Stomach (tissue), 9 donors: ENCODE results near the gene SMIM38. TPM values are rescaled to one million over a fixed set of nuclear protein-coding genes. Genes with fewer than 3 reads are reported as not detected.

Experiments used
- DNase-seq, 2 donors: peaks; one replicate each; pipeline versions ENCODE4 v3.0.0 to v3.0.0-alpha.2; 2013 to 2019
- H3K27ac ChIP-seq, 5 donors: fragments of 200-600 bp in 4 of 5; sonication (generic) in 4 of 5; one replicate each; pipeline ENCODE4 v1.5.1; 2013 to 2019; ENCODE audit warnings: mild to moderate bottlenecking in 1 of 5, moderate library complexity in 1 of 5
- H3K27me3 ChIP-seq, 3 donors: fragments of 200-600 bp; sonication (generic); one replicate each; pipeline ENCODE4 v1.5.1; 2017 to 2019; ENCODE audit warnings: mixed run types in 1 of 3
- H3K36me3 ChIP-seq, 4 donors: fragments of 200-600 bp; sonication (generic); 1 replicate in 3 of 4; 2 replicates in 1 of 4; pipeline ENCODE4 v1.5.1; 2016 to 2019
- H3K4me1 ChIP-seq, 4 donors: fragments of 200-600 bp; sonication (generic); one replicate each; pipeline ENCODE4 v1.5.1; 2016 to 2019
- H3K4me3 ChIP-seq, 4 donors: fragments of 200-600 bp; sonication (generic) in 3 of 4; one replicate each; pipeline ENCODE4 v1.5.1; 2016 to 2019; ENCODE audit warnings: mild to moderate bottlenecking in 1 of 4
- H3K9me3 ChIP-seq, 4 donors: fragments of 200-600 bp; sonication (generic); one replicate each; pipeline ENCODE4 v1.5.1; 2016 to 2019
- CTCF ChIP-seq, 7 experiments: fragments of 450-650 bp in 4 of 7; fragments of 200-600 bp in 3 of 7; sonication (generic) in 3 of 7; IDR thresholded peaks; one replicate each; pipeline ENCODE4 v1.5.1; 2016 to 2019; ENCODE audit warnings: antibody characterized with exemption in 7 of 7, control low read depth in 2 of 7, mild to moderate bottlenecking in 1 of 7
- EP300 ChIP-seq: sonication (generic); formaldehyde crosslinking; IDR thresholded peaks from one replicate; pipeline ENCODE4 v1.6.1; 2017; ENCODE audit warnings: antibody characterized with exemption
- POLR2A ChIP-seq, 4 donors: fragments of 450-650 bp; IDR thresholded peaks; one replicate each; pipeline ENCODE4 v1.6.1; 2016; ENCODE audit warnings: antibody characterized with exemption in 4 of 4, control low read depth in 2 of 4, mild to moderate bottlenecking in 1 of 4, moderate library complexity in 1 of 4
- POLR2AphosphoS5 ChIP-seq, 3 donors: sonication (generic); formaldehyde crosslinking; IDR thresholded peaks; one replicate each; pipeline ENCODE4 v1.6.1; 2016; ENCODE audit warnings: antibody characterized with exemption in 3 of 3
- WGBS, 5 donors: extraction: QIAGEN DNeasy Blood & Tissue Kit in 3 of 5; methylation state at CpG; one replicate each; pipeline versions ENCODE4 v1.1.5 to v1.1.7; 2013 to 2018; 5-methylcytosine and 5-hydroxymethylcytosine counted together
- intact Hi-C: fragments of 100-400 bp; cut with DNase I; formaldehyde crosslinking; loops from one replicate; pipeline ENCODE4 v1.15.1; 2023; ENCODE audit warnings: low total_unique reads
- polyA plus RNA-seq, 3 donors: library from polyadenylated mRNA; stranded (reverse); fragments of 200-250 nt; gene quantifications; one replicate each; pipeline ENCODE4 v1.2.3, GENCODE V29; 2013
- total RNA-seq, 5 donors: library from RNA; depleted of rRNA; stranded (reverse); fragments of >200 nt; gene quantifications; one replicate each; pipeline versions ENCODE4 v1.1.0 to v1.2.3, GENCODE V29; 2014 to 2016
- donor health status: healthy with polysubstance abuse.
- donor health status: Bipolar disorder and iron deficiency.
- donor health status: healthy.

SMIM38 gene
- total and polyA plus RNA-seq, 8 donors: 1.2 to 31.2 (median 9.3) TPM; not detected in 1

- intact Hi-C loops: no loop called here
- WGBS, 5 donors: 70 to 94% (median 85%) methylated on average over 1 to 2 of the region's 2 CpGs
- DNase-seq: no peak
- Histone ChIP-seq H3K9me3 (peaks cover 0 to 14% (median 2%) of the 10 kb centered on the region in 4 donors), H3K36me3 (no peaks in the 10 kb centered on the region), H3K27ac (no peak overlapping the region), H3K27me3 (no peaks in the 10 kb centered on the region), H3K4me1 (peaks cover 7 to 13% (median 7%) of the 10 kb centered on the region in 4 donors), H3K4me3 (no peak overlapping the region)
- TF ChIP-seq CTCF (IDR thresholded peaks at IDR 0.05) (no peak), EP300 (no peak), POLR2AphosphoS5 (IDR thresholded peaks at IDR 0.05) (no peak)
These were observed 10.0 kb downstream of the SMIM38 start for GRCh38 chr11:69165775-69166174.

GRCh38 chr11:69166218-69167115 is 10.7 kb downstream of the SMIM38 start:
- H3K9me3 ChIP-seq: peaks cover 0 to 14% (median 2%) of the 10 kb centered on the region in 4 donors
- TF ChIP-seq POLR2AphosphoS5 (IDR thresholded peaks at IDR 0.05): no peak
- TF ChIP-seq EP300: no peak
- no peak for TF ChIP-seq POLR2A (IDR thresholded peaks at IDR 0.05)
- TF ChIP-seq CTCF (IDR thresholded peaks at IDR 0.05): no peak
- H3K4me3 ChIP-seq: no peak overlapping the region
- H3K4me1 ChIP-seq: peaks cover 7 to 13% (median 7%) of the 10 kb centered on the region in 4 donors
- WGBS, 5 donors: 42 to 53% (median 51%) methylated on average over 19 to 21 of the region's 21 CpGs
- intact Hi-C loops: no loop called here
- no peaks in the 10 kb centered on the region for H3K36me3 ChIP-seq
- peak in 1 of 2 donors; percentile 80 for DNase-seq
- peak overlapping the region in 1 of 5 donors; percentile 20 for H3K27ac ChIP-seq
- H3K27me3 ChIP-seq: no peaks in the 10 kb centered on the region

- Histone ChIP-seq H3K36me3 (no peaks in the 10 kb centered on the region), H3K4me3 (no peak overlapping the region), H3K27ac (peak overlapping the region in 1 of 5 donors; percentile 20), H3K4me1 (peaks cover 7 to 13% (median 7%) of the 10 kb centered on the region in 4 donors), H3K9me3 (peaks cover 0 to 14% (median 2%) of the 10 kb centered on the region in 4 donors), H3K27me3 (no peaks in the 10 kb centered on the region)
- intact Hi-C loops: no loop called here
- WGBS, 5 donors: 79 to 90% (median 83%) methylated on average over 9 to 10 of the region's 10 CpGs
- TF ChIP-seq POLR2A (IDR thresholded peaks at IDR 0.05) (no peak), EP300 (no peak), CTCF (IDR thresholded peaks at IDR 0.05) (no peak), POLR2AphosphoS5 (IDR thresholded peaks at IDR 0.05) (no peak)
- DNase-seq: no peak
These were observed 11.6 kb downstream of the SMIM38 start for GRCh38 chr11:69167130-69167915.

- Histone ChIP-seq H3K27me3 (no peaks in the 10 kb centered on the region), H3K4me1 (peaks cover 7 to 13% (median 7%) of the 10 kb centered on the region in 4 donors), H3K4me3 (no peak overlapping the region), H3K9me3 (peaks cover 0 to 10% (median 2%) of the 10 kb centered on the region in 4 donors), H3K36me3 (no peaks in the 10 kb centered on the region), H3K27ac (no peak overlapping the region)
- TF ChIP-seq POLR2A (IDR thresholded peaks at IDR 0.05) (no peak), POLR2AphosphoS5 (IDR thresholded peaks at IDR 0.05) (no peak), EP300 (no peak), CTCF (IDR thresholded peaks at IDR 0.05) (no peak)
- 77 to 82% (median 80%) methylated on average over 9 of the region's 9 CpGs for whole genome bisulfite sequencing, 5 donors
- DNase-seq: no peak
- intact Hi-C loops: no loop called here
These were observed 12.4 kb downstream of the SMIM38 start for GRCh38 chr11:69167916-69168691.
